COLO668 (cell line): Measurements from ENCODE around the gene HID1.

Experiments used
- DNase-seq: peaks from one replicate; lab custom pipeline; 2025; ENCODE audit not compliant: unreplicated experiment; lab: John Stamatoyannopoulos, UW

Gene HID1

DNA sequence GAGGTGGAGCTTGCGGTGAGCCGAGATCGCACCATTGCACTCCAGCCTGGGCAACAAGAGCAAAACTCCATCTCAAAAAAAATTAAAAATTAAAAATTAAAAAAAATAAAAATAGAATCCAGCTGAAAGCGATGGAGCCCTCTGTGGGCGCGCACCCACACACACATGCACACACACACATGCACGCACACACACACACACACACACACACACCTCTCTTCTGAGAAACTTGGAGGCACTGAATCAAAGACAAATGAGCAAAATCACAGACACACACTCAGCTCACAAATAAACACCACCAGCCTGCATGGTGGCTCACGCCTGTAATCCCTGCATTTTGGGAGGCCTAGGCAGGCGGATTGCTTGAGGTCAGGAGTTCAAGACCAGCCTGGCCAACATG lies 69.5 kb downstream of the HID1 start:
- no peak for DNase-seq

DNA sequence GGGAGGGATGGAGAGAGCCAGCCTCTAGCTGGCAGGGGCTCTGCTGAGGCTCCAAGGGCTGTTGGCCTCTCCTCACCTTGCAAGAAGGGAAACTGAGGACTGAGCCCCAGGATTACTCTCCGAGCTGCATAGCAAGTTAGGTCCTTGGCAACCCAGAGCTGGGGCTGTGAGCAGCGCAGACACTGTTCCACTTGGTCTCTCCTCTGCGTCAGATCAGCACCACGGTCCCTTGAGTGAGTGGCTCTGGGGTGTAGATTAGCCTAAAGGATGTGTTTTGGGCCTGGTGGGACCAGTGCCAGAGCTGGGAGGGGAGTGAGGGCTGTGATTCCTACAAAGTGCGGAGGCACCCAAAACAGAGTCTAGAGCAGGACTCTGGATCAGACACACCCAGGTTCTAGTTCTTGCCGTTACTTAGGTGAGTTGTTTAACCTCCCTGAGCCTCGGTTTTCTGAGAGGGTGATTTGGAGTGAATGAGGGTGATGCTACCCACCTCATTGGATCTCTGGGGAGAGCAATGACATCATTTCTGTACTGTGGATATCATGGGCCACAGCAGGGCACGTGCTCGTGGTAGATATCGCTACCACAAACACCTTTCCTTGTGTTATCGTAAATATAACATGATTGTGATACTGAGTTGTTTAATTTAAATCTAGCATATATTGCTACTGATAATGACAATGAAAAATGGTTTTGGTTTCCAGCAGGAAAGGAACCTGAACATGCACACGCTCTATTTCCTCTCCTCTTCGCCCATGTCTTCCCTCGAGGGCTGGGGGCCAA lies 71.0 kb downstream of the HID1 start:
- DNase-seq, result no peak
